Activated CD4-positive, alpha-beta T cell treated with anti-CD3 and anti-CD28 coated beads for 4 hours (primary cell): Measurements from ENCODE around the gene NIBAN1.

Experiments
- DNase-seq, 2 donors: peaks; one replicate each; pipeline ENCODE4 v3.0.0-alpha.2; 2020

The NIBAN1 gene

DNA sequence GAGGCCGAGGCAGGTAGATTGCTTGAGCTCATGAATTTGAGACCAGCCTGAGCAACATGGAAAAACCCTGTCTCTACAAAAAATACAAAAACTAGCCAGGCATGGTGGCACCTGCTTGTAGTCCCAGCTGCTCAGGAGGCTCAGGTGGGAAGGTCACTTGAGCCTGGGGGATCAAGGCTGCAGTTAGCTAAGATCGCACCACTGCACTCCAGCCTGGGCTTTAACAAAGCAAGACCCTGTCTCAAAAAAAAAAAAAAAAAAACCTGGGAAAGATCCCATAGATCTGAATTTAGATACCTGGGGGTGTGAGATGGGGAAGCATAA, 32.9 kb downstream of the NIBAN1 start:
- DNase-seq = no peak

DNA sequence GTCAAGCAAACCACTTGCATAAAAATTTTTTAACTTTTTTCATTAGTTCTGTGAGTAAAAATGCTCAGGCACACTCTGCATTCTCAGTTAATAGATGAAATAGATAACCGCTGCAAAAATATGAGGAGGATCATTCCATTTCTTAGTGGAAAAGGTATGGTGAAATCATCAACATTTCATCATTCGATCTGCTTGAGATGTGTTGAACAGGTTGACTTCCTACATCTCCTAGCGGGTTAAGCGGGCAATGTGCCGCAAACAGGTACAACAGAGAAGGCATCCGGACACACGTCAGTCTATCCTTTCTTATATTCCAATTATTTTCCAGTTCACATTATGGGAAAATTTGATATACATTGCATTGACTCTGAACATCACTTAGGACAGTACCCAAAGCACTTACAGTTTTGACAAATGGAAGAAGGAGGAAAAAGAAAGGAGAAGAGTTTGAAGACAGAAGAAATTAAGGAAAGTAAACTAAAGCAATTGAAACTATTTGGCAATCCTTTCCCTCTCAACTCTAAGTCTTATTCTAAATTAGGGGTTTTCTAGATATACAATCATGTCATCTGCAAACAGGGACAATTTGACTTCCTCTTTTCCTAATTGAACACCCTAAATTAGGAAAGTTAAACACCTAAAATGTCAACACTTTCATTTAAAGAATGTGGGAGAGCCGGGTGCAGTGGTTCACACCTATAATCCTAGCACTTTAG, 33.5 kb downstream of the NIBAN1 start:
- no peak for DNase-seq

DNA sequence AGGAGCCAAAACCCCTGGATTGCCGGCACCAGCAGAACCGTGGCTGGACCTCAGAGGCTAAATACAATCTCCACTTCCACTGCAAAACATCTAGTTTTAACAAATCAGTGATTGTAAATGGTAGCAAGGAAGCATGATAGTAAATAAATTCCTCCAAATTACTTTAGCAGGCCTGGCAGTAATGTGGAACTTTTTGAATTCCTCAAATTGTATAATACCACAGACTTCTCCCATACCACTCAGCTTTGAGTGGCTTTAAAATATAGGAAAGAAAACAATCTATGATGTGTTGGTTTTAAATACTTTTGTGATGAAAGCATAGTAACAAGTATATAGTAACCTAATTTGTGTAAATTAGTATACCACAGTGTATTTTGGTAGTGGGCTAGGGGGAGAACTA, 34.1 kb downstream of the NIBAN1 start:
- no peak for DNase-seq

DNA sequence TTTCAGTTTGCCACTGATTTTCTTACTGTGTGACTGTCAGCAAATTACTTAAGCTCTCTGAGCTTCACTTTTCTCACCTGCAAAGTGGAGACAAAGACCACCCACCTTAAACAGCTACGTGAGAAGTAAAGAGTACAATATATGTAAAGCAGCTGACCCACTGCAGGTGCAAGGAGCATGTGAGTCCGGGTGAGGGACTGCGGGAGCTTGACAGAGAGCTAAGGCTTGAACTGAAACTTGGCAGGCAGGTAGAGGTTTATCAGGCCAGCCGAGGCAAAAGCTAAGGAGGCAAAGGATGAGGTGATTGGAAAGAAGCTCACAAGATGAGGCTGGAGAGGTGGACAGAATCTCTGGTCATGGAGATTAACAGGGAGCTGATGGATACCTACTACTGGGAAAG, 36.6 kb downstream of the NIBAN1 start:
- no peak for DNase-seq

DNA sequence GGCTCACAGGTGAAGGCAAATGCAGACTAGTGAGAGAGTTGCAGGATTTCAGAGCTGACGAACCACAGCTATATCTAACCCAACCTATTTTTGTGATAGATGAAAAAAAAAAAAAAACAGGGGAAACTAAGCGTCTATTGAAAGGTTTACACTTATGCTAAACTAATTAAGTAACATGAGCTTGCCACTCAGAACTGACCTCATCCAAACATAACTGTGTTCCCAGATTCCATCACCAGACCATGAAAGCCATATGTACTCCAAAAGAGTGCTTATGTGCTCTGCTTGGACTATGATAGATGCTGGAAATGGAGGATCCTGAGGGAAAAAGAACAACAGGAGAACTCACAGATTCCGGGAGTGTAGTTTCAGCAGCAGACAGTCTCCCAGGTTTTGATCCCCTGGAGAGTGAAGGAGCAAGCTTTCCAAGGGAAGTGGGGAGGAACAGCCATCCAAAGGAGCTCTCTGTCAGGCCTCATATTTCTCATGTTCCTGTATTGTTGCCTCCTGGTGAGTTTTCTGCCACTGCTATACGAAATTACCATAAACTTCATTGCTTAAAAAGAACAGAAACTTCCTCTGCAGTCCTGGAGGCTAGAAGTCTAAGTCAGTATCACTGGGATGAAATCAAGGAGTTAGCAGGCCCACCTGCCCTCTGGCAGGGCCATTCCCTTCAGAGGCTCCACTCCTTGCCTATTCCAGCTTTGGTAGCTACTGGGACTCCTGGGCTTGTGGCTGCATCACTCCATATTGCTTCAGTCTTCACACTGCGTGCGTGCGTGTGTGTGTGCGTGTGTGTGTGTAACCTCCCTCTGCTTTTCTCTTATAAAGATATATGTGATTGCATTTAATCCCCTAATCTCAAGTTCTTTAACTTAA, 38.1 kb downstream of the NIBAN1 start:
- no peak for DNase-seq

DNA sequence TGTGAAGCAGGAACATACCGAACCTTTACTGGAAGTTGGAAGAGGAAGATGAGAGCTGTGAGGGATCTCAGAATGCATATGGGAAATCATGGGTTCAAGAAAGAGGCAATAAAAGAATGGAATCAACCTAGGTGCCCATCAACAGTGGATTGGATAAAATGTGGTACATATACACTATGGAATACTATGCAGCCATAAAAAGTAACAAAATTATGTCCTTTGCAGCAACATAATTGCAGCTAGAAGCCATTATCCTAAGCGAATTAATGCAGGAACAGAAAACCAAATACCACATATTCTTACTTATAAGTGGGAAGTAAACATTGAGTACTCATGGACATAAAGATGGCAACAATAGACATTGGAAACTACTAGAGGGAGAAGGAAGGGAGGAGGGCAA, 40.4 kb downstream of the NIBAN1 start:
- DNase-seq = no peak

DNA sequence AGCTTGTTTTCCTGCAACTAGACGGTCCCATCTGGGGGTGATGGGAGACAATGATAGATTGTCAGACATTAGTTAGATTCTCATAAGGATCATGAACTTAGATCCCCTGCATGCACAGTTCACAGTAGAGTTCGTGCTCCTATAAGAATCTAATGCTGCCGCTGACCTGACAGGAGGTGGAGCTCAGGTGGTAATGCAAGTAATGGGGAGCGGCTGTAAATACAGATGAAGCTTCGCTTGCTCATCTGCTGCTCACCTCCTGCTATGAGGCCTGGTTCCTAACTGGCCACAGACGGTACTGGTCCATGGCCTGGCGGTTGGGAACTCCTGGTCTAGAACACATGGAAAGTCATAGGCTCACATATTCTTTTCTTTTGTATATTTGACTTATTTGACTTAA, 42.0 kb downstream of the NIBAN1 start:
- no peak for DNase-seq

DNA sequence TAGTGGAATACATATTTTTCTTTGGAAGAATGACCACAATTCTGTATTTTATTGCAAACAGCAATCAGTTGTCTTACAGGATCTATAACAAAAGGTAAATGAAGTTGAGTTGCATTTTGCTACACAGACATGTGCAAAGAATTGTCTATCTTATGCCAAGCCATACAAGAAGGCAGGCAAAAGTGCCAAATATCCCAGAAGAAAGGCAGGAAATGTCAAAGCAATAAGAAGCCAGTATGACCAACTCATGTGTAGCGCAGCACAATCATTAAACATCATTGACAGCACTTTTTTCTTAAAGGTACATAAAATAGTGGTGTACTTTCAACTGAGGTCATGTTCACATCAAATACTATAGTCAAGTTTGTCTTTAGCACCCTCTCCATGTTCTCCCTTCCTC, 42.7 kb downstream of the NIBAN1 start:
- DNase-seq = no peak

DNA sequence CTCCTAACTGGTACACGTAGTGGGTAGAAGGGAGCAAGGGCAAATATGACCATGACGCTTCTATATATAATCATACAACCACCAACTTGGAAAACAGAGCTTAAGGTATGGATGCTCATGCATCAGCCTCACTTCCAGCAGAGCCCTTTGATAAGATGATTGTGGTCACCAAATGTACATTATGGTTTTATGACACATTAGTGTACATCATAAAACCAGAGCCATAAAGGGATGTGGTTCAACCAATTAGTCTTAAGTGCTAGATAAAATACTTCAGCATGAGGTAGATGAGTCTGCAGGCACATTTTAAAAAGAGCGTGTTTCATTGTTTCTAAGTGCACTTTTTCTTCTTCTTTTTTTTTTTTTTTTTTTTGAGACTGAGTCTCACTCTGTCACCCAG, 43.7 kb downstream of the NIBAN1 start:
- DNase-seq = no peak

DNA sequence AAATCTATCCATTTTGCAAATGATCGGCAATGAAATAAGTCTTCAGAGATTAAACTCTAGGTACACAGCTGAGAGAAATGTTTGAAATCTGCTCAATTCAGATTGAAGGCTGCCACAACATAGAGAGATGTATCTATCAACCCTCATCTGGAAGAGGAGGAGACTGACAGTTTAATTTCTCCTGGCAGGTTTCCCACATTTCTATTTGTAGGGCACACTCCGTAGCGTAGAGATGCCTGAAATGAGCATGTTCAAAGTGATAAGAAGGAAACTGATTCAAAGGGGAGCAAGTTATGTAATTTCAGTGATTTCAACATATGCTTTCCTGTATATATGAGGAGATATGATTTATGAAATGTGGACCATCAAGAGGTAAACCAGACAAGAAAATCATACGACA, 44.1 kb downstream of the NIBAN1 start:
- no peak for DNase-seq

DNA sequence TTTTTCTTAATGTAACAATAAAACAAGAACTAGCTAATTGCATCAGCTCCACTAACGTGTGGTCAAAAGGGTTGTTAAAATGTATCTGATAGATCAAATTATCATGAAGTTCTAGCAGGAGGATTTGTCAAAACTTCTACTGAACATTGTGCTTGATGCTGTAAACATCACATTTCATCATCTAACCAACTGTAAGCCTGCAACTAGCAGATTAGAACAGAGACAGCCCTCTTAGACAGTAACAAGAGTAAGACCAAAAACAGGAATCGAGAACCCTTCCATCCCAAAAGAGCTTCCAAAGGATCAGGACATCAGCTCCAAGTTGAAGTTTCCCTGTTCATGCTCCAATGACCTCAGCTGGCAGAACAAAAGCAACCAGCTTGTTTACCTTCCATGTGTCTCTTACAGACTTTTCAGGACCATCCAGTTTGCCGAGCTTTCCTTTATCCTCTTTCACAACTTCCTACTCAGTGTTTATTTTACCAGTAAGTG, 44.6 kb downstream of the NIBAN1 start:
- no peak for DNase-seq

DNA sequence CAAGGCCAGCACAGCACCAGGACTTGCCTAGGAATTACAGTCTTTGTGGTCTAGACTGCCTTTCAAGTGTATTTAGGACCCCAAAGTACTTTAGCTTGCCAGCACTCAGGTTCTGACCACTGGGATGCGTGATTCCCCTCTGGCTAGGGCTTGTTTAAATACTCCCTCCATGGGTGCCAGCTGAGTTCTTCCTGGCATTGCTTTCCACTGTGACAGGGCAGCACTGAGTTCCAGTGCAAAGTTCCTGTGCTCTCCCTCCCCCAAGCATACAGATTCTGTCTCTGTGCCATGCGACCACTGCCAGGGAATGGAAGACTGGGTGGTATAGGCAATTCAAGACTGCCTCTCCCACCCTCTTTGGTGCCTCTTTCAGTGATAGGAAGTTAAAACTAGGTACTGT, 45.9 kb downstream of the NIBAN1 start:
- no peak for DNase-seq
